B cell (primary cell): Measurements from ENCODE around the gene PDK3. TPM values are rescaled to one million over a fixed set of nuclear protein-coding genes. Genes with fewer than 3 reads are reported as not detected.

ENCODE experiments used
- ATAC-seq: fragments of 200-7000 bp; cut with Tn5 transposase; one replicate; pipeline ENCODE4 v1.10.0; 2021; ENCODE audit warnings: low read depth, mild to moderate bottlenecking, moderate number of reproducible peaks, moderate library complexity
- CTCF ChIA-PET: fragments of 350-600 bp; sonication (Branson Sonifier 250); formaldehyde crosslinking; loops from one replicate; lab custom pipeline; 2021; ENCODE audit warnings: antibody characterized with exemption, inconsistent platforms; lab: Charles Lee
- POLR2A ChIA-PET: fragments of 350-600 bp; sonication (Branson Sonifier 250); formaldehyde crosslinking; loops from one replicate; lab custom pipeline; 2021; ENCODE audit warnings: antibody characterized with exemption; lab: Charles Lee
- DNase-seq: peaks from one replicate; pipeline ENCODE4 v3.0.0; 2013
- H2AFZ ChIP-seq: 2 replicates; pipeline ENCODE4 v1.6.1; 2012; ENCODE audit warnings: mild to moderate bottlenecking, low read depth, low read length; ENCODE audit not compliant: insufficient read depth, poor library complexity, severe bottlenecking
- H3K27ac ChIP-seq, 2 donors: 1 replicate in 1 of 2; 2 replicates in 1 of 2; pipeline ENCODE4 v1.5.1; 2012 to 2013; ENCODE audit warnings: low read length in 2 of 2, mild to moderate bottlenecking in 2 of 2, moderate library complexity in 1 of 2
- H3K27me3 ChIP-seq, 4 experiments: fragments of 200-600 bp in 1 of 4; sonication (generic) in 1 of 4; replicated peaks in 1 of 4; 1 replicate in 2 of 4; 2 replicates in 2 of 4; pipeline versions ENCODE4 v1.6.1 to v1.7.0; 2013 to 2016; ENCODE audit warnings: low read length in 3 of 4, mild to moderate bottlenecking in 2 of 4, mixed read lengths in 1 of 4, moderate library complexity in 1 of 4; ENCODE audit not compliant: insufficient read depth in 4 of 4, control insufficient read depth in 3 of 4; ENCODE audit errors: control extremely low read depth in 1 of 4
- H3K36me3 ChIP-seq, 2 experiments: replicated peaks in 1 of 2; 1 replicate in 1 of 2; 2 replicates in 1 of 2; pipeline versions ENCODE4 v1.6.1 to v1.7.1; 2013; ENCODE audit warnings: low read length in 1 of 2; ENCODE audit not compliant: insufficient read depth in 2 of 2, control insufficient read depth in 1 of 2; ENCODE audit errors: control extremely low read depth in 1 of 2, extremely low read depth in 1 of 2
- H3K4me1 ChIP-seq, 2 donors: fragments of 200-600 bp in 1 of 2; sonication (generic) in 1 of 2; 1 replicate in 1 of 2; 2 replicates in 1 of 2; pipeline versions ENCODE4 v1.5.1 to v1.6.1; 2013 to 2017; ENCODE audit warnings: low read length in 2 of 2; ENCODE audit not compliant: control insufficient read depth in 2 of 2, insufficient read depth in 2 of 2
- H3K4me2 ChIP-seq: replicated peaks from 2 replicates; pipeline ENCODE3; 2012; ENCODE audit warnings: mild to moderate bottlenecking, low read depth, low read length; ENCODE audit not compliant: poor library complexity, severe bottlenecking
- H3K4me3 ChIP-seq, 5 experiments: fragments of 200-600 bp in 1 of 5; sonication (generic) in 1 of 5; 1 replicate in 3 of 5; 2 replicates in 2 of 5; pipeline versions ENCODE4 v1.5.1 to v1.7.0; 2011 to 2016; ENCODE audit warnings: low read length in 4 of 5, mild to moderate bottlenecking in 4 of 5, low read depth in 2 of 5, control low read depth in 1 of 5, moderate library complexity in 1 of 5; ENCODE audit not compliant: insufficient read depth in 1 of 5; ENCODE audit errors: control extremely low read depth in 1 of 5, extremely low read depth in 1 of 5
- H3K79me2 ChIP-seq: fragments of 200-600 bp; sonication (generic); one replicate; pipeline ENCODE4 v1.6.0; 2016; ENCODE audit warnings: low read length; ENCODE audit not compliant: control insufficient read depth, insufficient read depth
- H3K9ac ChIP-seq: fragments of 200-600 bp; sonication (generic); 2 replicates; pipeline ENCODE4 v1.6.1; 2017; ENCODE audit warnings: mild to moderate bottlenecking, low read length, moderate library complexity
- H3K9me3 ChIP-seq, 3 donors: one replicate each; pipeline versions ENCODE4 v1.6.1 to v1.7.1; 2013; ENCODE audit warnings: low read length in 2 of 3; ENCODE audit not compliant: control insufficient read depth in 2 of 3, insufficient read depth in 1 of 3; ENCODE audit errors: control extremely low read depth in 1 of 3
- H4K20me1 ChIP-seq: 2 replicates; pipeline ENCODE4 v1.6.0; 2012; ENCODE audit warnings: mild to moderate bottlenecking, low read length; ENCODE audit not compliant: insufficient read depth, control insufficient read depth, poor library complexity, severe bottlenecking
- H3K27ac Mint-ChIP-seq: one replicate; pipeline ENCODE4 v1.8.0; 2021; ENCODE audit warnings: mixed read lengths
- H3K27me3 Mint-ChIP-seq: one replicate; pipeline ENCODE4 v1.8.0; 2021; ENCODE audit warnings: mixed read lengths
- H3K4me1 Mint-ChIP-seq: one replicate; pipeline ENCODE4 v1.8.0; 2021; ENCODE audit warnings: mixed read lengths
- H3K4me3 Mint-ChIP-seq: one replicate; pipeline ENCODE4 v1.8.0; 2021; ENCODE audit warnings: mixed read lengths
- H3K9me3 Mint-ChIP-seq: one replicate; pipeline ENCODE4 v1.8.0; 2022; ENCODE audit warnings: mixed read lengths; ENCODE audit not compliant: insufficient read depth
- CTCF ChIP-seq: fragments of 200-600 bp; IDR thresholded peaks from one replicate; pipeline ENCODE4 v1.8.0; 2022; ENCODE audit warnings: antibody characterized with exemption, mild to moderate bottlenecking
- EZH2 ChIP-seq: IDR thresholded peaks from 2 replicates; pipeline ENCODE4 v1.6.1; 2012; ENCODE audit warnings: borderline replicate concordance, low read depth, mild to moderate bottlenecking, moderate library complexity, low read length; ENCODE audit not compliant: insufficient read depth, poor library complexity, severe bottlenecking
- WGBS: methylation state at CpG from one replicate; pipeline ENCODE4 v1.1.5; 2013; ENCODE audit warnings: missing lambda C conversion rate; ENCODE audit not compliant: insufficient coverage; 5-methylcytosine and 5-hydroxymethylcytosine counted together
- intact Hi-C: fragments of 100-400 bp; cut with micrococcal nuclease; formaldehyde crosslinking; loops from one replicate; pipeline ENCODE4 v1.10.0; 2022
- polyA plus RNA-seq: library from polyadenylated mRNA; depleted of rRNA; stranded (reverse); fragments of >200 nt; gene quantifications from 2 replicates; pipeline ENCODE4 v1.2.3, GENCODE V29; 2012
- total RNA-seq, 2 donors: library from RNA; stranded (reverse); fragments of 120-200 nt in 1 of 2; gene quantifications; 1 replicate in 1 of 2; 2 replicates in 1 of 2; pipeline versions ENCODE4 v1.2.3 to v1.2.4, GENCODE V29; 2013 to 2022

PDK3 gene
- total and polyA plus RNA-seq, 2 donors (not counting 1 experiment from before 2014, with no cell fraction given), result 5.5 to 18.3 TPM

GRCh38 chrX:24506082-24506481 lies 41.0 kb downstream of the PDK3 start:
- no peak for ATAC-seq
- Histone ChIP-seq H3K4me3 (no peak overlapping the region), H3K27me3 (no peaks in the 10 kb centered on the region), H3K36me3 (peaks cover 3 to 20% of the 10 kb centered on the region in 2 experiments), H3K4me1 (no peaks in the 10 kb centered on the region), H3K79me2 (no peaks in the 10 kb centered on the region), H3K4me2 (no peak overlapping the region), H3K9me3 (no peaks in the 10 kb centered on the region), H4K20me1 (no peaks in the 10 kb centered on the region), H3K9ac (no peak overlapping the region), H3K27ac (no peak overlapping the region), H2AFZ (no peak overlapping the region)
- no peak overlapping the region for H3K27ac Mint-ChIP-seq
- no CpG with 5 or more reads among the region's 1 CpG for WGBS
- ChIA-PET POLR2A (no interaction called here), CTCF (interaction anchor here (0.6 kb wide), 1 partner anchor 114 kb away, joined by 3 read pairs; no protein-coding TSS in a partner anchor)
- no peaks in the 10 kb centered on the region for H3K4me1 Mint-ChIP-seq
- no peak overlapping the region for H3K4me3 Mint-ChIP-seq
- DNase-seq, result no peak
- intact Hi-C loops, result no loop called here
- no peaks in the 10 kb centered on the region for H3K9me3 Mint-ChIP-seq
- H3K27me3 Mint-ChIP-seq, result no peaks in the 10 kb centered on the region
- no peak for TF ChIP-seq EZH2
- no peak for TF ChIP-seq CTCF

GRCh38 chrX:24508375-24508774 lies 43.3 kb downstream of the PDK3 start:
- no peaks in the 10 kb centered on the region for H3K27me3 Mint-ChIP-seq
- ATAC-seq, result no peak

More at GRCh38 chrX:24508375-24508774, 43.3 kb downstream of the PDK3 start:
- Histone ChIP-seq H3K9me3 (no peaks in the 10 kb centered on the region), H3K79me2 (no peaks in the 10 kb centered on the region), H3K27me3 (no peaks in the 10 kb centered on the region), H3K27ac (no peak overlapping the region), H3K9ac (no peak overlapping the region), H4K20me1 (no peaks in the 10 kb centered on the region), H2AFZ (no peak overlapping the region), H3K4me3 (no peak overlapping the region), H3K36me3 (peaks cover 3 to 22% of the 10 kb centered on the region in 2 experiments), H3K4me2 (no peak overlapping the region), H3K4me1 (no peaks in the 10 kb centered on the region)
- Mint-ChIP-seq H3K27ac (no peak overlapping the region), H3K4me3 (no peak overlapping the region), H3K4me1 (no peaks in the 10 kb centered on the region), H3K9me3 (no peaks in the 10 kb centered on the region)
- ChIA-PET CTCF (interaction anchor here (0.9 kb wide), 1 partner anchor 113 kb away, joined by 3 read pairs; no protein-coding TSS in a partner anchor), POLR2A (no interaction called here)
- intact Hi-C loops, result no loop called here
- WGBS, result no CpG with 5 or more reads among the region's 8 CpGs
- no peak for DNase-seq
- no peak for TF ChIP-seq CTCF
- TF ChIP-seq EZH2, result no peak
